ENCODE results near the gene PTGFRN. TPM values are rescaled to one million over a fixed set of nuclear protein-coding genes. Genes with fewer than 3 reads are reported as not detected.

The PTGFRN gene
- total and polyA plus RNA-seq, 9 of the 15 experiments (the other 6 are each of a cell fraction or from before 2014, with no cell fraction given), result 17.3 to 33.1 (median 25.7) TPM

GRCh38 chr1:116881879-116882520 is 27.7 kb upstream of the PTGFRN start (continued):
- TF ChIP-seq MAX (CRISPR knock-in tag; IDR thresholded peaks at IDR 0.05), result peak; percentile 84
- TF ChIP-seq CEBPB (tag; IDR thresholded peaks at IDR 0.05), result peak; percentile 100
- TF ChIP-seq REST (IDR thresholded peaks at IDR 0.05; ENCODE audit: borderline replicate concordance), result peak; percentile 82
- no peak for TF ChIP-seq REST (CRISPR knock-in tag; IDR thresholded peaks at IDR 0.05; ENCODE audit: low read depth)
- peak; percentile 93 for TF ChIP-seq DPF2 (IDR thresholded peaks at IDR 0.05)
- no peak for TF ChIP-seq ZNF197 (CRISPR knock-in tag; IDR thresholded peaks at IDR 0.05; ENCODE audit: low read depth)
- peak; percentile 70 for TF ChIP-seq RBBP5 (IDR thresholded peaks at IDR 0.05; ENCODE audit: borderline replicate concordance, insufficient read depth, low read length, poor library complexity, severe bottlenecking)
- no peak for TF ChIP-seq TAF9B (IDR thresholded peaks at IDR 0.05; ENCODE audit: partially characterized antibody)
- TF ChIP-seq, protein P1, sequence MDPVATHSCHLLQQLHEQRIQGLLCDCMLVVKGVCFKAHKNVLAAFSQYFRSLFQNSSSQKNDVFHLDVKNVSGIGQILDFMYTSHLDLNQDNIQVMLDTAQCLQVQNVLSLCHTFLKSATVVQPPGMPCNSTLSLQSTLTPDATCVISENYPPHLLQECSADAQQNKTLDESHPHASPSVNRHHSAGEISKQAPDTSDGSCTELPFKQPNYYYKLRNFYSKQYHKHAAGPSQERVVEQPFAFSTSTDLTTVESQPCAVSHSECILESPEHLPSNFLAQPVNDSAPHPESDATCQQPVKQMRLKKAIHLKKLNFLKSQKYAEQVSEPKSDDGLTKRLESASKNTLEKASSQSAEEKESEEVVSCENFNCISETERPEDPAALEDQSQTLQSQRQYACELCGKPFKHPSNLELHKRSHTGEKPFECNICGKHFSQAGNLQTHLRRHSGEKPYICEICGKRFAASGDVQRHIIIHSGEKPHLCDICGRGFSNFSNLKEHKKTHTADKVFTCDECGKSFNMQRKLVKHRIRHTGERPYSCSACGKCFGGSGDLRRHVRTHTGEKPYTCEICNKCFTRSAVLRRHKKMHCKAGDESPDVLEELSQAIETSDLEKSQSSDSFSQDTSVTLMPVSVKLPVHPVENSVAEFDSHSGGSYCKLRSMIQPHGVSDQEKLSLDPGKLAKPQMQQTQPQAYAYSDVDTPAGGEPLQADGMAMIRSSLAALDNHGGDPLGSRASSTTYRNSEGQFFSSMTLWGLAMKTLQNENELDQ (CRISPR knock-in tag; IDR thresholded peaks at IDR 0.05; ENCODE audit: borderline replicate concordance), result 0 out of 2 replicates have a peak, but pooled peaks have one; percentile 17
- TF ChIP-seq ZNF76 (CRISPR knock-in tag; IDR thresholded peaks at IDR 0.05; ENCODE audit: borderline replicate concordance), result no peak
- TF ChIP-seq ATF7 (IDR thresholded peaks at IDR 0.05), result peak; percentile 66
- peak; percentile 59 to 71 for TF ChIP-seq NRF1 (conservative IDR thresholded peaks at IDR 0.05 in 1 of 2, IDR thresholded peaks at IDR 0.05 in 1 of 2)
- TF ChIP-seq FOXP1 (CRISPR knock-in tag; IDR thresholded peaks at IDR 0.05), result 0 out of 2 replicates have a peak, but pooled peaks have one; percentile 26
- no peak for TF ChIP-seq HSF4 (CRISPR knock-in tag; IDR thresholded peaks at IDR 0.05; ENCODE audit: borderline replicate concordance)
